NCI-H226 (cell line): ENCODE measurements around the gene MRPL49.

Experiments
- DNase-seq: peaks from one replicate; pipeline ENCODE4 v3.0.0-alpha.2; 2015

The MRPL49 gene

GRCh38 chr11:65121865-65122696, at the start of gene MRPL49, which contains the start of gene FAU:
Gene MRPL49 (plus strand): TSS chr11:65122321. CDS start chr11:65122347, 26 bp downstream.
Gene FAU (minus strand): TSS chr11:65122134. CDS start chr11:65121813, 321 bp downstream.
- DNase-seq, result peak; percentile 98

GRCh38 chr11:65072631-65072966, 49.5 kb upstream of the MRPL49 start:
- DNase-seq, result no peak

DNA sequence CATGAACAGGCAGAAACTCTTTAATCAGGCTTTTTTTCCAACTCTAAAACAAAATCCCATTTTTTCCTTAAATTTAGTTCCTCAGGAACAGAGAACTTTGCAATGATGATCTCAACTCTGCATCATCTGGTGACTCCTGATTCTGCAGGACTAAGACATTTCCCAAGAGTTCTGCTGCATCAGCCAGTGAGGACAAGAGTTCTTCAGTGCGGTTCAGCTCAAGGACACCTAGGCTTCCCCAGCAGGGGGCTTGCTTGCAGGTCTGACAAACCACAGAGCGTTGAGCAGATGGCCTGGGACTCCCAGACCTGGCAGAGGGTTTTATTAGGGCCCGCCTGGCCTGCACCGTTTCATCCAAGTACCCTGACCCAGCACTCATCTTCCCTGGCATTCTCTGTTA, 44.7 kb upstream of the MRPL49 start:
- DNase-seq, result no peak

GRCh38 chr11:65078151-65078550, 44.0 kb upstream of the MRPL49 start:
- DNase-seq, result no peak

GRCh38 chr11:65078786-65079342, 43.3 kb upstream of the MRPL49 start:
- DNase-seq, result no peak

DNA sequence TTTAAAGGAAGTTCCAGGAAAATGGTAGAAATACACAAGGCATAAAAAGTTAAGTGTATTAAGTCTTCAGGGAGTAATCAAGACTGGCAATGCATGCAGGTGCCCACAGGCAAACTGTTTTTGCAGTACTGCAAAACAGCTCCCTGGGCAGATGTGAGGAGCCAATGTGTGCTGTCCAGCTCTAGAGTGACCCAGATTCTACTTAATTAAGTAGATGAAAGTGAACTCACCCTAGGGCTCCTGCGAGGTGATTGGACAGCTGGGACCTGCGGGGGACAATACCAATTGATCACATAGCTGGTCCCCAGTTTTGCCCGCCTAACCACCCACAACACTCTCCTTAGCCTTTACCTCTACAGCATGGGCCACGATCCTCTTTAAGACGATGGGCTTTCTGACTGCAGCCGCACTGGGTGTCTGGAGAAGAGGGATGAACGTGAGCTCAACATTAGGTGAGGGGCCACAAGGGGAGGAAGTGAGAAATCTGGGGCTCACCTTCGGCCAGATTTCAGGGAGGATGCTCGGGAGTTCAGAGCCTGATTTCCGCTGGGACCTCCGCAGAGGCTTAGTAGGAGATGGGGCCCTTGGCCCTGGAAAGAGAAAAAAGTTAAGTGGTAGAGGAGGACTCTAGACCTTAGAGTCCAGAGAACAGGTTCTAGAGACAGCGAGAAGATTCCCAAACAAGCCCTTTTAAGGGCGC, 38.8 kb upstream of the MRPL49 start:
- no peak for DNase-seq

DNA sequence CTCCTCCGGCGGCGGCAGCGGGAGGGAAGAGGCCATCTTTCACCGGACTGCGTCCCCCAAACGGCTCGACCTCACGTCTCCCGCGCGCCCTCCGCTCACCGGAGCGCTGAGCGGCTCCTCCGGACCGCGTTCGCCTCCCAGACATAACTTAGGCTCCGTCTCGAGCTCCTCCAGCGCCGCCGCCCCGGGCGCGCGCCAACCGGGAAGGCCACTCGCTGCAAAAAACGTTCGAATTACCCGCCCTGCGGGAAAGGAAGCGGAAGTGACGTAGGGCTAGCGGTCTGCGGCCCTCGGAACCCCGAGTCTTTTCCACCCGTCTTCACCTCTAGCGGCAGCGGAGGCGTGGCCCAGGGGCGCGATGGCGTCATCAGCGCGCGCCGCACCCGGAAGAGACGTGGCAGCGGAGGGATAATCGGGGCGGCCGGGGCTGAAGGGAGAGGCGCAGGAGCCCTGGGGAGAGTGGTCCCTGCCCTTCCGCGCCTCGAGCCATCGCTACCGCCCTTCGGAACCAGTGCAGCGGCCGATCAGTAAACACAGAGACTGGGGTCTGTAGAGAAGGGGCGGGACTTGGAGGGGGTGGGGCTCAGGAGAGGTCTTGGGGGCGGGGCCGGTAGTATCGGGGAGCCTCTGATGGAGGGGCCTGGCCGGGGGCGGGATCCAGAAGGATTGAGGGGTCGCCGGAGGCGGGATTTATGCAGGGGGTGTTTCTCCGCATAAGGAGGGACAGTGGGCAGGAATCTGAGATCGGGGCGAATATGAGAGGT, 38.1 kb upstream of the MRPL49 start, which contains the start of the genes CDCA5 and ZFPL1:
TSS of gene CDCA5 (minus strand) at position 207 of the 764 bp plus-strand sequence. CDS start at position 145, 62 bp downstream.
TSS of gene ZFPL1 (plus strand) at position 389 of the 764 bp plus-strand sequence. CDS start 477 bp downstream, outside the sequence.
- DNase-seq, result peak; percentile 94

GRCh38 chr11:65084598-65085375, 37.3 kb upstream of the MRPL49 start:
- DNase-seq, result no peak

DNA sequence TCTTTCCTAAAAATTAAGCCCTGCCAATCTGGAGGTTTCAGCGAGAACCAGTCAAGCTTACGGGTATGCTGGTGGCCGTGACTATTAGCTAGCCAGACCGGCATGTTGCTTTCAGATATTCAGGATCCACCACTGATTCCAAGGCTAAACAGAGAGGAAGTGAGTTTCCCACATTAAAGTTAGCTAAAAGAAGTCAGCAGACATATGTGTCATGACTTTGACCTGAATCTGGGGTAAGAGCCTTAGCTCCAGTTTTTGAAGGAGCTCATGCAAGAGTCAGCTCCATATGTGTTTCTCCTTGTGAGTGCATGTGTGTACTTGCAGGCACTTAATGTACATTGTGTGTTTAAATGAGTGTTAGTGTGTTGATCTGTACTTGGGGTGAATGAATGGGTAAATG, 36.7 kb upstream of the MRPL49 start:
- no peak for DNase-seq

DNA sequence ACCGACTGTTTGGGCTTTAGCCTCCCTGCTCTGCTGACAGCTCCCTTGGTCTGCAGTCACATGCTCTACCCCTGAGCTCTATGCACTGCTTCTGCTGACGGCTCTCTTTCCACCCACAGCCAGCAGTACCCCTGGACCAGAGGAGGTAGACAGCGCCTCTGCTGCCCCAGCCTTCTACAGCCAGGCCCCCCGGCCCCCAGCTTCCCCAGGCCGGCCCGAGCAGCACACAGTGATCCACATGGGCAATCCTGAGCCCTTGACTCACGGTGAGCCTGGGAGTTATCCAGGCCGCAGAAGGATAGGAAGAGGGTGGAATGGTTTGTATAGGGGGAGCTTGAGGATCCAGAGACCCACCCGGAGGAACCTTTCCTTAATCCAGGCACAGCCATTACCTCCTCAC, 35.3 kb upstream of the MRPL49 start:
- DNase-seq, result no peak

DNA sequence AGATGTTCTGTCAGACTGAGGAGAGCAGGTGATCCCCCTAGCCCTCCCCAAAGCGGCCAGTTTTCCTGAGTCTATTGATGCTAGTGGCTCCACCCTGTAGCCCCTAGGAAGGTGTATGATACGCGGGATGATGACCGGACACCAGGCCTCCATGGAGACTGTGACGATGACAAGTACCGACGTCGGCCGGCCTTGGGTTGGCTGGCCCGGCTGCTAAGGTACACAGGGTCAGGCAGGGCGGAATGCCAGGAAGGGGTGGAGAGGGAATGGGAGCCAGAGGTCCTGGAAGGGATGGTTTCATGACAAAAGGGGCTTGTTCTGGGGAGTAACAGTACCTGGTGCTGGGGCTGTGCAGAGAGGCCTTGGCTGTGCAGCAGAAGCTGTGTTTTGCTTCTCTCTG, 34.9 kb upstream of the MRPL49 start:
- DNase-seq, result no peak

GRCh38 chr11:65087827-65088226, 34.3 kb upstream of the MRPL49 start:
- no peak for DNase-seq

- no peak for DNase-seq
Observed at GRCh38 chr11:65089621-65090020, 32.5 kb upstream of the MRPL49 start.

DNA sequence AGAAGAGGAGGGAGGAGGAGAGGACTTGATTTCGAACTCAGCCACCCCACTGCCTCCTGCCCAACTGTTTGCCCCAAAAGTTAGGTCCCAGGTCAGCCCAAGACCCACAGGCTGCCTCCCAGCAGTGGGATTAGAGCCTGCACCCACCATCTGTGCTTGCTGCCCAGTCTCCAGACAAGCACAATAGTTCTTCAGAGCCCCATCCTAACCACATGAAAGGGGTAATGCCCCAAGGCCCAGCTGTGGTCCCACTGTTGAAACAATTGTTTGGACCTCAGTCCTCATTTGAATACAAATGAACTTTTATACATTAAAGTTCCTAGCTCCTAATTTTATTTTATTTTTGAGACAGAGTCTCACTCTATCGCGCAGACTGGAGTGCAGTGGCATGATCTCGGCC, 31.5 kb upstream of the MRPL49 start:
- DNase-seq, result no peak

DNA sequence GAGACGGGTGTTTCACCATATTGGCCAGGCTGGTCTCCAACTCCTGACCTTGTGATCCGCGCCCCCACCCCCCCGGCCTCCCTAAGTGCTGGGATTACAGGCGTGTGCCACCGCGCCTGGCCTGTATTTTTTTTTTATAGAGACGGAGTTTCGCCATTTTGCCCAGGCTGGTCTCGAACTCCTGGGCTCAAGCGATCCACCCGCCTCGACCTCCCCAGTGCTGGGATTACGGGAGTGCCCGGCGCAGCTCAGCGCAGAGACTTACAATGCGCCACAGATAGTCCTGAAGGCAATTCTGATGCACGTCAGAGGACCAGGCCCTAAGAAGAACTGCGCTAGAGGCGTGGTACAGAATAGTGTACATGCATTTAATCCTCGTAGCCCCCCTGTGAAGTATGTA, 26.7 kb upstream of the MRPL49 start:
- no peak for DNase-seq

DNA sequence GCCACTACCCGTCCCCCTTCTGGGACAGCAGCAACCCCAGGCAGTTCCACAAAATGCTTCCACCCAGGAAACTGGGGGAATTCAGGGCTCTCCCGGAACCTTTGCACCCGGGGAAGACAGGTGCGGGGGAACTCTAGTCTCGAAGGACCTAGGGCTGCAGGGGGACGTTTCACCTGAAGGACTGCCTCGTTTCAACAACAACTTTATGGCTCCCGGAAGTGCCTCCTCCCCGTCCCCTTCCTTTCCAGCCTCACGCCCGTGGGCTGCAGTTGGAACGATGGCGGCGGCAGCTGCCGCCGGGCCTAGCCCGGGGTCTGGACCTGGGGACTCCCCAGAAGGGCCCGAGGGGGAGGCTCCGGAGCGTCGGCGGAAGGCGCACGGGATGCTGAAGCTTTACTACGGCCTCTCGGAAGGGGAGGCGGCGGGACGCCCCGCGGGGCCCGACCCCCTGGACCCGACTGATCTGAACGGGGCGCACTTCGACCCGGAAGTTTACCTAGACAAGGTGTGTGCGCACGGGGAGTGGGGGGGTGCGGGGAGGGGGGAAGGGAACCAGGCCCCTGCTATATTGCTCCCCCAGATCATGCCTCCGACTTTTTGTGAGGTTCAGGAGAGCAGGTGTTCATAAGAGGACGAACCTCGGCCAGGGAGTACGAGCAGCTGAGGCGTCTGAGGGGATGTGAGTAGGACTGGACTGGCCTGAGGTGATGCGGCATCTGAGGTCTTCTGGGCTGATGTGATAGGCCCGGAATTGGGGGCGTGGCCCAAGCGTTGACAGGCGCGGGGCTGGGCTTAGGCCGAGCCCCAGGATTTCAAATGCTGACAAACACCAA, 25.9 kb upstream of the MRPL49 start, which contains the start of gene VPS51:
TSS of gene VPS51 (plus strand) at position 241 of the 833 bp plus-strand sequence. CDS start at position 278, 37 bp downstream.
- peak; percentile 84 for DNase-seq

- DNase-seq, result no peak
Observed at GRCh38 chr11:65096926-65097325, 25.2 kb upstream of the MRPL49 start.

GRCh38 chr11:65100674-65101350, 21.3 kb upstream of the MRPL49 start:
- no peak for DNase-seq

DNA sequence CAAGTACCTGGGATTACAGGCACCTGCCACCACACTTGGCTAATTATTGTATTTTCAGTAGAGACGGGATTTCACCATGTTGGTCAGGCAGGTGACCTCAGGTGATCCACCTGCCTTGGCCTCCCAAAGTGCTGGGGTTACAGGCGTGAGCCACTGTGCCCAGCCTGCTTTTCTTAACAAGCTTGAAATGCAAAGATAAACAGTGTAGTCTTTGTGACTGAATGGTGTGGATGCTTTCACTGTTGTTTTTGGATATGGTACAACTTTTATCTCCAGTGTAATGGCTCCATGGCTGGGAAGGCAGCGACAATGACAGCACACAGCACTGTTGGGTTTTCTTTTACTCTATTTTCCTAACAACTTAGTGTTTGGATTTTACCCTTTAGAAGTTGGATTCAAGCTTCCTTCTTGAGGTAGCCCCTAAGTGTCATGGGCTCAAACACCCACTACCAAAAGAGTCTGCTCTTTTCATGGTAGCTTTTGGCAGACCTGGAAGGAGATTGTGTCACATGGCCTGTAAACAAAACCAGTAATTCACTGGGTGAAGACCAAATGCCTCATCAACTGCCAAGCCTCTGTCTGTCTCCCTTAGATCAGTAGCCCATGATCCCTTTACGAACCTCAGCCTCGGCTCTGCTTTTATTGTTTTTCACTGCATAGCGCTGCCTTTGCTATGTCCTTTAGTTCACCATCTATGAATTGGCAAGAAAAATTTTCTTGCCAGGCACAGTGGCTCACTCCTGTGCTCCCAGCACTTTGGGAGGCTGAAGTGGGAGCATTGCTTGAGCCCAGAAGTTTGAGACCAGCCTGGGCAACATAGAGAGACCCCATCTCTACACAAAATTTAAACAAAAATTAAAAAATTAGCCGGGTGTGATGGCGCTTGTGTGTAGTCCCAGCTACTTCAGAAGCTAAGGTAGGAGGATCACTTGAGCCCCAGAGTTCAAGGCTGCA, 19.7 kb upstream of the MRPL49 start:
- no peak for DNase-seq
